Loucy (cell line): ENCODE measurements around the gene MACROD2.

Experiments used
- EZH2phosphoT487 ChIP-seq: fragments of 200-600 bp; IDR thresholded peaks from 2 replicates; pipeline ENCODE4 v1.6.1; 2018; ENCODE audit warnings: antibody characterized with exemption, mild to moderate bottlenecking, moderate library complexity, borderline replicate concordance
- TF ChIP-seq, protein P1 (sequence below): fragments of 200-600 bp; sonication (generic); conservative IDR thresholded peaks from 2 replicates; pipeline ENCODE4 v1.5.1; 2014; ENCODE audit warnings: mild to moderate bottlenecking, antibody characterized with exemption, low read length

DNA sequence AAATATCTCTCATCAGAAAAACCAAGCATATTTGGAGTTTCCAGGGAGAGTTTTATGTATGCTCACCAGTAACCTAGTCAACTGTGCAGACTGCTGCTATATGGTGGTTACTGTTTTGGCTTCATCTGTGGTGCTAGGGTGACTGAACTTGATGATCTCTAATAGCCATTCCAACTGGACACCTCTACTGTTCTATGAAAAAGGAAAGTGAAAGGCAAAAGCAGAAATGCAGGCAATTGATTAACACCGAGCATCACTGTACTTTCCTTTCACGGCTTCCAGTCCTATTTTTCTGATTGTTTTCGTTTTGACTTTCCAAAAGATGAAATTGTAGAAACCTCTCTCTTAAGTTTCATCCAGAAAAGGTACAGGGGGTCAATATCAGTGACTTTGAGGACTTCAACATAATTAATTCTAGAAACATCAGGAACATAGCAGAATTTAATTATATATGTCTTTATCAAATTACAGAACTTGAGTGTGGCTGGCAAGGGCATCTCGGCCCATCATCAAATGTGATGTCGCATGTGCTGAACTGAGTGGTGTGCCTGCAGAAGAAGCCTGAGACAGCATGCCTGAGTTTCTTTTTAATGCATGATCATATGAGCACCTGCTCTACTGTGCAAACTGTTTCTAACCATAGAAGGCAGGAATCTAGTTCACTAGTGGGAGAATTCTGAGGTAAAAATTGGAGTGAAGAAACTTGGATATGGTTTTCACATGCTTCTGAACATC lies 806.4 kb downstream of the MACROD2 start:
- TF ChIP-seq, protein P1, sequence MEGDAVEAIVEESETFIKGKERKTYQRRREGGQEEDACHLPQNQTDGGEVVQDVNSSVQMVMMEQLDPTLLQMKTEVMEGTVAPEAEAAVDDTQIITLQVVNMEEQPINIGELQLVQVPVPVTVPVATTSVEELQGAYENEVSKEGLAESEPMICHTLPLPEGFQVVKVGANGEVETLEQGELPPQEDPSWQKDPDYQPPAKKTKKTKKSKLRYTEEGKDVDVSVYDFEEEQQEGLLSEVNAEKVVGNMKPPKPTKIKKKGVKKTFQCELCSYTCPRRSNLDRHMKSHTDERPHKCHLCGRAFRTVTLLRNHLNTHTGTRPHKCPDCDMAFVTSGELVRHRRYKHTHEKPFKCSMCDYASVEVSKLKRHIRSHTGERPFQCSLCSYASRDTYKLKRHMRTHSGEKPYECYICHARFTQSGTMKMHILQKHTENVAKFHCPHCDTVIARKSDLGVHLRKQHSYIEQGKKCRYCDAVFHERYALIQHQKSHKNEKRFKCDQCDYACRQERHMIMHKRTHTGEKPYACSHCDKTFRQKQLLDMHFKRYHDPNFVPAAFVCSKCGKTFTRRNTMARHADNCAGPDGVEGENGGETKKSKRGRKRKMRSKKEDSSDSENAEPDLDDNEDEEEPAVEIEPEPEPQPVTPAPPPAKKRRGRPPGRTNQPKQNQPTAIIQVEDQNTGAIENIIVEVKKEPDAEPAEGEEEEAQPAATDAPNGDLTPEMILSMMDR, result no peak
- TF ChIP-seq EZH2phosphoT487, result no peak
